ENCODE measurements around the gene ATOX1. TPM values are rescaled to one million over a fixed set of nuclear protein-coding genes. Genes with fewer than 3 reads are reported as not detected.

The ATOX1 gene
- total and polyA plus RNA-seq, 10 of the 15 experiments (the other 5 are each of a cell fraction or from before 2014, with no cell fraction given), result 130 to 642 (median 245) TPM

DNA sequence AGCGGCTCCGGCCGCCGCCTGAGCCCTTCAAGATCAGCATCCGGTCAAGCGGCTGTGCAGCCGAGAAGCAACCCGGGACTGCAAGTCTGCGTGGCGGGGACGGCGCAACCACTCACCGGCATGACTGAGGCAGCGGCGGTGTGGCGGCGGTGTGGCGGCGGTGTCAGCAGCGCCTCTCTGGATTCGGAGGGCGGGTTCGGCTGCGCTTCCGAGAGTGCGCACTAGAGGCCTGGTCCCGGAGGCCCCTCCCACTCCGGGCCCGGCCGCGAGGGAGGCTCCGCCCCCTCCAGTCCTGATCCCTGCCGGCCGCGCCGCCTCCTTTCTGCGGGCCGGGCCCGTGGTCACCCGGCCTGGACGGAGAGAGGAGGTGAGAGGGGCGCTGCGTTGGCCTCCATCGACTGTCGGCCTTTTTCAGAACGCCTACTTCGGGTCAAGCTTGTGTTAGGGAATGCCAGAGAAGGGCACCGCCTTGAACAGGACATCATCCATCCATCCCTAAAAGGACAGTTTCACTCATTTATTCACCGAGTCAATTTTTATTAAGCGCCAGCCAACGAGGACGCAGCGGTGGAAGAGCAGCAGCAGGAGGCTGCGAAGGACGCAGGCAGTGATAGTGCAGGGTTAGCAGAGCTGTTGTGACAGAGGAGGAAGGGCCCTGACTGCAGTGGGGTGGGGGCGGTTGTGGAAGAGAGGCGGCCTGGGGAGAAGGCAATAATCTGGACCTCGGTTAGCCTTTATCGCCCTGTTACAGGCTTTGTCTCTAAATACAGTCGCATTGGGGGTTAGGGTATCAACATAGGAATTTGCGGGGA, at the start of gene ATOX1 (continued):
- TF ChIP-seq, protein P1, sequence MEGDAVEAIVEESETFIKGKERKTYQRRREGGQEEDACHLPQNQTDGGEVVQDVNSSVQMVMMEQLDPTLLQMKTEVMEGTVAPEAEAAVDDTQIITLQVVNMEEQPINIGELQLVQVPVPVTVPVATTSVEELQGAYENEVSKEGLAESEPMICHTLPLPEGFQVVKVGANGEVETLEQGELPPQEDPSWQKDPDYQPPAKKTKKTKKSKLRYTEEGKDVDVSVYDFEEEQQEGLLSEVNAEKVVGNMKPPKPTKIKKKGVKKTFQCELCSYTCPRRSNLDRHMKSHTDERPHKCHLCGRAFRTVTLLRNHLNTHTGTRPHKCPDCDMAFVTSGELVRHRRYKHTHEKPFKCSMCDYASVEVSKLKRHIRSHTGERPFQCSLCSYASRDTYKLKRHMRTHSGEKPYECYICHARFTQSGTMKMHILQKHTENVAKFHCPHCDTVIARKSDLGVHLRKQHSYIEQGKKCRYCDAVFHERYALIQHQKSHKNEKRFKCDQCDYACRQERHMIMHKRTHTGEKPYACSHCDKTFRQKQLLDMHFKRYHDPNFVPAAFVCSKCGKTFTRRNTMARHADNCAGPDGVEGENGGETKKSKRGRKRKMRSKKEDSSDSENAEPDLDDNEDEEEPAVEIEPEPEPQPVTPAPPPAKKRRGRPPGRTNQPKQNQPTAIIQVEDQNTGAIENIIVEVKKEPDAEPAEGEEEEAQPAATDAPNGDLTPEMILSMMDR (IDR thresholded peaks at IDR 0.05 in 2 of 3, conservative IDR thresholded peaks at IDR 0.05 in 1 of 3; ENCODE audit: control insufficient read depth in 2 of 3, extremely low read depth in 1 of 3, insufficient read depth in 1 of 3, low read depth in 3 of 3, low read length in 3 of 3), result peak in 1 of 3 experiments; percentile 9; a peak in 1 of 6 replicates
- TF ChIP-seq, protein P2, sequence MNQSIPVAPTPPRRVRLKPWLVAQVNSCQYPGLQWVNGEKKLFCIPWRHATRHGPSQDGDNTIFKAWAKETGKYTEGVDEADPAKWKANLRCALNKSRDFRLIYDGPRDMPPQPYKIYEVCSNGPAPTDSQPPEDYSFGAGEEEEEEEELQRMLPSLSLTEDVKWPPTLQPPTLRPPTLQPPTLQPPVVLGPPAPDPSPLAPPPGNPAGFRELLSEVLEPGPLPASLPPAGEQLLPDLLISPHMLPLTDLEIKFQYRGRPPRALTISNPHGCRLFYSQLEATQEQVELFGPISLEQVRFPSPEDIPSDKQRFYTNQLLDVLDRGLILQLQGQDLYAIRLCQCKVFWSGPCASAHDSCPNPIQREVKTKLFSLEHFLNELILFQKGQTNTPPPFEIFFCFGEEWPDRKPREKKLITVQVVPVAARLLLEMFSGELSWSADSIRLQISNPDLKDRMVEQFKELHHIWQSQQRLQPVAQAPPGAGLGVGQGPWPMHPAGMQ (IDR thresholded peaks at IDR 0.05; ENCODE audit: borderline replicate concordance), result no peak
- TF ChIP-seq SIN3A (IDR thresholded peaks at IDR 0.05; ENCODE audit: low read depth, low read length) (peak; percentile 52; the same call in 1 of the 2 replicates), GATAD2B (conservative IDR thresholded peaks at IDR 0.05; ENCODE audit: low read depth) (0 out of 2 replicates have a peak, but pooled peaks have one; percentile 42), DPF2 (IDR thresholded peaks at IDR 0.05) (0 out of 2 replicates have a peak, but pooled peaks have one; percentile 16), NFYA (IDR thresholded peaks at IDR 0.05; ENCODE audit: borderline replicate concordance, low read depth, low read length) (no peak), HDGF (IDR thresholded peaks at IDR 0.05) (peak; percentile 69; the same call in 1 of the 2 replicates), POLR2AphosphoS5 (IDR thresholded peaks at IDR 0.05; ENCODE audit: low read length) (peak; percentile 98), NKRF (conservative IDR thresholded peaks at IDR 0.05) (peak; percentile 72), RUNX3 (IDR thresholded peaks at IDR 0.05; ENCODE audit: low read length) (peak; percentile 31), ASH2L (IDR thresholded peaks at IDR 0.05; ENCODE audit: borderline replicate concordance, low read depth) (0 out of 2 replicates have a peak, but pooled peaks have one; percentile 2), BACH1 (IDR thresholded peaks at IDR 0.05; ENCODE audit: borderline replicate concordance) (peak; percentile 27; the same call in 1 of the 2 replicates), ESRRA (IDR thresholded peaks at IDR 0.05; ENCODE audit: low read length) (no peak), RAD21 (IDR thresholded peaks at IDR 0.05; ENCODE audit: insufficient read depth, low read depth, low read length) (no peak), SMAD5 (IDR thresholded peaks at IDR 0.05; ENCODE audit: low read depth) (peak; percentile 94; the same call in 1 of the 2 replicates), KLF5 (IDR thresholded peaks at IDR 0.05; ENCODE audit: partially characterized antibody) (peak; percentile 33)
- TF ChIP-seq, protein P3, sequence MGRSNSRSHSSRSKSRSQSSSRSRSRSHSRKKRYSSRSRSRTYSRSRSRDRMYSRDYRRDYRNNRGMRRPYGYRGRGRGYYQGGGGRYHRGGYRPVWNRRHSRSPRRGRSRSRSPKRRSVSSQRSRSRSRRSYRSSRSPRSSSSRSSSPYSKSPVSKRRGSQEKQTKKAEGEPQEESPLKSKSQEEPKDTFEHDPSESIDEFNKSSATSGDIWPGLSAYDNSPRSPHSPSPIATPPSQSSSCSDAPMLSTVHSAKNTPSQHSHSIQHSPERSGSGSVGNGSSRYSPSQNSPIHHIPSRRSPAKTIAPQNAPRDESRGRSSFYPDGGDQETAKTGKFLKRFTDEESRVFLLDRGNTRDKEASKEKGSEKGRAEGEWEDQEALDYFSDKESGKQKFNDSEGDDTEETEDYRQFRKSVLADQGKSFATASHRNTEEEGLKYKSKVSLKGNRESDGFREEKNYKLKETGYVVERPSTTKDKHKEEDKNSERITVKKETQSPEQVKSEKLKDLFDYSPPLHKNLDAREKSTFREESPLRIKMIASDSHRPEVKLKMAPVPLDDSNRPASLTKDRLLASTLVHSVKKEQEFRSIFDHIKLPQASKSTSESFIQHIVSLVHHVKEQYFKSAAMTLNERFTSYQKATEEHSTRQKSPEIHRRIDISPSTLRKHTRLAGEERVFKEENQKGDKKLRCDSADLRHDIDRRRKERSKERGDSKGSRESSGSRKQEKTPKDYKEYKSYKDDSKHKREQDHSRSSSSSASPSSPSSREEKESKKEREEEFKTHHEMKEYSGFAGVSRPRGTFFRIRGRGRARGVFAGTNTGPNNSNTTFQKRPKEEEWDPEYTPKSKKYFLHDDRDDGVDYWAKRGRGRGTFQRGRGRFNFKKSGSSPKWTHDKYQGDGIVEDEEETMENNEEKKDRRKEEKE (IDR thresholded peaks at IDR 0.05), result no peak
